Measurements from ENCODE around the gene RBMX. TPM values are rescaled to one million over a fixed set of nuclear protein-coding genes. Genes with fewer than 3 reads are reported as not detected.
"Not testable (repeated sequence)": the region's sequence is repeated elsewhere in the genome, so short reads cannot be mapped to it uniquely, and the experiment has no call there.

The RBMX gene
- total RNA-seq, result 323 TPM

DNA sequence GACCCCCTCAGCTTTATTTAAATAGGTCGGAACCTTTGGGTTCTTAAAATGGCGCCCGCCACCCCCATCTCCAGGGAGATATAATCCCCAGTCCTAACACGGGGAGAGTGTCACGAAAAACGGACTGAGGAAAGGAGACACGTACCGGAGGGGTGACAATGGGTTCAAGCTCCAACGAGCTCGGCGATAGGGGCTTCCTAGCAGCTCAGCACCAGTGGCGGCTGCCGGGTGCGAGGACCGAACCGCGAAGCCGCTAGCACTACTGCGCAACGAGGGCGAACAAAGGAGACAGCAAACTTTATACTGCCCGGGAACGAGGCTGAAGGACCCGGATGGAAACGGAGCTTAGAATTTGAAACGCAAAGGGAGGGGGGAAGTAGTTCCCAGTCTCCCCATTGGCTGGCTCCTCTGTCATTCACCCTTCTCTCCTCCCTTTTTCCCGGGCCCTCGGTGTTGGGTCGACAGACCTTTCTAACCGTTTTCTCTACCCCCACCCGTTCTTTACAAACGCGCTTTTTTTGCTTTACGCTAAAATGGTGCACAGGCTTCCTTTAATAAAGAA lies at the start of gene RBMX:
TSS of gene RBMX (minus strand) at position 274 of the 562 bp plus-strand sequence. CDS start 1,298 bp downstream, outside the sequence.
- FAIRE-seq, result no peak
- peak; percentile 56 to 80 for DNase-seq (ENCODE audit: low spot score in 2 of 2)

DNA sequence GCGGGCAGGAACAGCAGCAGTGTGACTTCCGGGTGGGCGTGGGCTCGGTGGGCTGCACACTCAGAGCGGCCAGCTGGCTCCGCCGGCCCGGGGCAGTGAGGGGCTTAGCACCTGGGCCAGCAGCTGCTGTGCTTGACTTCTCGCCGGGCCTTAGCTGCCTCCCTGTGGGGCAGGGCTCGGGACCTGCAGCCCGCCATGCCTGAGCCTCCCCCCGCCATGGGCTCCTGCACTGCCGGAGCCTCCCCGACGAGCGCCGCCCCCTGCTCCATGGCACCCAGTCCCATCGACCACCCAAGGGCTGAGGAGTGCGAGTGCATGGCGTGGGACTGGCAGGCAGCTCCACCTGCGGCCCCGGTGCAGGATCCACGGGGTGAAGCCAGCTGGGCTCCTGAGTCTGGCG lies 40.9 kb upstream of the RBMX start:
- DNase-seq (ENCODE audit: low spot score in 2 of 2); FAIRE-seq: not testable (repeated sequence)

DNA sequence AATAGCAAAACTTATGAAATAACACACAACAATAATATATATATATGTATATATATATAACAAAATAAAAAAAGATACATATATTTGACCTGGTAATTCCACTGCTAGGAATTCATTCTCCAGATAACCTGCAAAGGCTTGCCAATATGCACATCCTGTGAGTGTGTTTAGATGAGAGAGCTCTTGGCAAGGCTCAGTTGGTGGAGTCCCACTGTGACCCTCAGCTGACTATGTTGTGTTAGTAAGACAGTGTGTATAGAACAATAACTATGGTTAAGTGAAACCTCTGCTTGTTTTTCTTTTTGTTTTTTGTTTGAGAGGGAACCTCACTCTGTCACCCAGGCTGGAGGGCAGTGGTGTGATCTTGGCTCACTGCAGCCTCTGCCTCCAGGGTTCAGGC lies 39.5 kb upstream of the RBMX start:
- no peak for FAIRE-seq
- no peak for DNase-seq (ENCODE audit: low spot score in 2 of 2)

DNA sequence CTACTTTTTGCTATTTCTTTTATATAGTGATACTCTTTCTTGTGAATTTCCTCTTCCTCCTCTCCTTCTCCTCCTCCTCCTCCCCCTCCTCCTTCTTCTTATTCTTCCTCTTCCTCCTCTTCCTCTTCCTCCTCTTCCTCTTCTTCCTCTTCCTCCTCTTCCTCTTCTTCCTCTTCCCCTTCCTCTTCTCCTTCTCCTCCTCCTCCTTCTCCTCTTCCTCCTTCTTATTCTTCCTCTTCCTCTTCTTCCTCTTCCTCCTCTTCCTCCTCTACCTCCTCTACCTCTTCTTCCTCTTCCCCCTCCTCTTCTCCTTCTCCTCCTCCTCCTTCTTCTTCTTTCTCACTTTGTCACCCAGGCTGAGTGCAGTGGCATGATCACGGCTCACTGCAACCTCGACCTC lies 36.3 kb upstream of the RBMX start:
- FAIRE-seq (no peak), DNase-seq (ENCODE audit: low spot score in 2 of 2) (no peak)

DNA sequence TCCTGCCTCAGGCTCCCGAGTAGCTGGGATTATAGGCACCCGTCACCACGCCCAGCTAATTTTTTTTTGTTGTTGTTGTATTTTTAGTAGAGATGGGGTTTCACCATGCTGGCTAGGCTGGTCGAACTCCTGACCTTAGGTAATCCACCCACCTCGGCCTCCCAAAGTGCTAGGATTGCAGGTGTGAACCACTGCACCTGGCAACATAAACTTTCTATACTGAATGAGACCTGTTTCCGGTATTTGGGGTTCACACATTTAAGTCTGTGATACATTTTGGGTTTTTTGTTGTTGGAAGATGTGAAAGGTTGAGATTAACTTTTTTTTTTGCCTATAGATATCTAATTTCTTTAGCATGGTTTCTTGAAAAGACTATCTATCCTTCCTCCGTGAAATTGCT lies 31.1 kb upstream of the RBMX start:
- not testable (repeated sequence) for DNase-seq (ENCODE audit: low spot score in 2 of 2); FAIRE-seq

DNA sequence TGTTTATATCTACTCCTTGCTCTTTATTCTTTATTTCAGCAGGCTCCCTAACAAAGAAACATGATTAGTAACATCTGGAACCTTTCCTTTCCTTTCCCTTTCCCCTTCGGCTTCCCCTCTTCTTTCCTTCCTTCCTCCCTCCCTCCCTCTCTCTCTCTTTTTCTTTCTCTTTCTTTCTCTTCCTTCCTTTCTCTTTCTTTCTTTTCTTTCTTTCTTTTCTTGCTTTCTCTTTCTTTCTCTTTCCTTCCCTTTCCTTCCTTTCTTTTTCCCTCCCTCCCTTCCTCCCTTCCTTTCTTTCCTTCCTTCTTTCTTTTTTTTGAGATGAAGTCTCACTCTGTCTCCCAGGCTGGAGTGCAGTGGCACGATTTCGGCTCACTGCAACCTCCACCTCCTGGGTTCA lies 30.7 kb upstream of the RBMX start:
- FAIRE-seq (no peak), DNase-seq (ENCODE audit: low spot score in 2 of 2) (no peak)

DNA sequence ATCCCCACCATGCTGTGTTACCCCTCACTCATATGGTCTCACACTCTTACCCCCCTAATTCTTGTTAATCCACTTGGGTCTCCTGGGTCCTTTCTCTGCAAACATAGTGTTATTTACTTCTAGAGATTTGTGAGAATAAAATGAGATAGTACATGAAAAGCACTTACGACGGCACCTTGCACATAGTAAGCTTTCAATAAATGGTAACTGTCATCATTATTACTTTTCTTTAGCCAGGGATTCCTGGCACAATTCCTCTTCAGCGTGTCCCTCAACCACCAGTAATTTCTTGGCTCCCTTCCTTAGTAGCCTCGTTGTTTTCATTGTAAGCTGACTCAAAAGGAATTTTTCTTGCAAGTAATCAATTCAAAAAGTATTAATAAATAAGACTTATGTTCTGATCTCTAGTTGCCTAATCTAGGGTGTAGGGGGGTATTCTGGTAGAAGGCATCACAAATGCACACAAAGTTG lies 30.1 kb upstream of the RBMX start:
- no peak for FAIRE-seq
- DNase-seq (ENCODE audit: low spot score in 2 of 2), result no peak

DNA sequence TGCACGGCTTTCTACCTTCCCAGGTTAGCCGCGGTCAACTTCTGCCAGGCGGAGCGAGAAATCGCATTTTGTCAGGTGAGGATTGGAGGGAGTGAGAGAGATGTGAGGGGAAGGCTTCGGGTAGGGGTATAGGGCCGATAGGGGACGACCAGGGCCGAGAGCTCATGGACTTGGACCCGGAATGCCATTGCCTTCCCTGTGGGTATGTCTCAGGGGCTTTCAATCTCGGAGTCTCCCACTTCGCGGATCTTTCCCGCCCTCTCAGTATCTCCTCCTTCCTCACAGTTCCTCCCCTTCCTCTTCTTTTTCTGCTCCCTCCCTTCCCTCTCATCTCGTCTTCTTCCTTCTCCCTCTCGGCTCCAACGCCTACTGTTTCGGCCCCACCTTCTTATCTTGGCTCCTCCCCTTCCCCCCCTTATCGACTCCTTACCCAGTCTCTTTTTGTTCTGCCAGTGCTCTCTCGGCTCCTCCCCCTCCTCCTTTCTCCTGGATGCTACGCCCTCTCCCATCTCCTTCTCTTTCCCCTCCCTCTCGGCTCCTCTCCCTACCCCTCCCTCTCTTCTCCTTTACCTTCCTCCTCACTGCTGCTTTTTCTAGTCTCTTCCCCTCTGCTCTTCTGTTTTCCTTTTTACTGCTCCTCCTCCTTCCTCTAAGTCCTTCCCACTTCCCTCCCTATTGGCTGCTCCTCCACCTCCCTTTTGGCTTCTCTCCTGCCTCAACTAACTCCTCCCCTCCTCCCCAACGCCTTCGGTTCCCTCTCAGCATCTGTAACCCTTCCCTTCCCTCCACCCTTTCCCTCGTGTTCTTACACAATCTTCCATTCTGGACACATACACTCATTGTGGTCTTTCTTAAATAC lies 29.4 kb upstream of the RBMX start:
- DNase-seq (ENCODE audit: low spot score in 2 of 2) (peak; percentile 37 to 44), FAIRE-seq (no peak)

DNA sequence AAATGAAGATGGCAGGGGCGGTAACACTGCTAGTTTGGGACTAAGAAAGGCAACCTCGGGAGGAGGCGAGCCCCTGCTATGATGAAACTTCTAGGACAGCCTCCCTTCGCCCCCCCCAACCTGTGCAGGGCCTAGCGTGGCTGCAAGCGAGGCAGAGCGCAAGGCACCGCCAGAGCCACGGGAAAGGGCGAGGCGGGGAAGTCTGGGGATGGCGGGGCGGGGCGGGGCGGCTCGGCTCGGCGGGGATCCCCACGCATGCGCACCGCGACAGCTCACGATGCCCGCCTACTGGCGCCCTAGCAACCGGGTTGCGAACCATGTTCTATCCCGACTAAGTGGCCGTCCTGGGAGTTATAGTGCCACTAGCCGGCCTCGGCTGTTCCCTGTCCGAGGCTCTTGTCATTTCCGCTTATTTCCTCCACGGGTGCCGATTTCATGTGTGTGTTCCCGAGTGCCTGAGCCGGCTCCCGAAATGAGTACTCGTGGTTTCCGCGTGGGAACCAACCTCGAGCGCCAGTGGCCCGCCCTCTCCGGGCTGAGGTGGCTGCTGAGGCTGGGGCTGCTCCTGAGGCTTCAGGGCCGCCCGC lies 28.7 kb upstream of the RBMX start:
- no peak for FAIRE-seq
- peak; percentile 66 to 72 for DNase-seq (ENCODE audit: low spot score in 2 of 2)

DNA sequence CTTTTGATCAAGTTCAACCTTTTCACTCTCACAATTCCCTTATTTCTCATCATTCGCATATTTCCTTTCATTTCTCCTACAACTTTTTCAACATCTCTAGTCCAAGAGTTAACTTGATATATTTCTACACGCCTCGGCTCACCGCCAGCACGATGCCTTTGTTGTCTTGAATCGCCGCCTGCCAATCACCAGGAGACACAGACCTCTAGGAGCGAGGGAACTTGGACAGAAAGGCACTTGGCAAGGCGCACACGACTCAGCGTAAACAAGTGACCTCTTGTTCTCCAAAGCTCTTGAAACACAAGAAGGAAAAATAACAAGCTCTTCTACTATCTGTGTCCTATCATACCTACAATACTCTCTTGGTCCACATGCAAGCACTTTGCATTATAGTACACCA lies 27.1 kb upstream of the RBMX start:
- no peak for DNase-seq (ENCODE audit: low spot score in 2 of 2)
- FAIRE-seq, result no peak

DNA sequence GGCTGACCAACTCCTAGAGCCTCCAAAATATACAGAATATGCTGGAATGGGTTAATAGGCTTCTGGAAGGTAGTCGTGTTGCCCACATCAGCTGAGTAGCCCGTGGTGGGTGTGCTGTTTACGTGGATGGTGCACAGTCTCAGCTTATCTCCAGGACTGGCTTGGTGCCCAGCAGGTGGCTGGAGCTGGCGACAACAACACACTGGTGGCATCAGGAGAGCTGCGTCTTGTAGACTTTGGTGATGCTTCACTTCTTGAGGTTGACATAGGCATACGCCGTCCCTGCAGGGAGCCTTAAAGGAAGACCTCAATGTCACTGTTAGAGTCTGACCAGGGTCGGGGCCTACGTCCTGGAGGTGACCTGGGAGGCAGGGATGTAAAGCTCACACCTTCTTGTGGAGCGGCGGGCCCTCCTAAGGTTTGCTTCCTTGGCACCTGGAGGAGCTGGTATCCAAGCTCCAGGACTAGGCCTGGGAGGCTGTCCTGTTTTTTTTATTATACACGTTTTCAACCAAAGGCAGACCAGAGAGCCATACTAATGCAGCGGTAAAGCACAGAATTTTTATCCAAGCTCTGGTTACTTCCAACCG lies 26.5 kb upstream of the RBMX start:
- DNase-seq (ENCODE audit: low spot score in 2 of 2), result no peak
- no peak for FAIRE-seq

DNA sequence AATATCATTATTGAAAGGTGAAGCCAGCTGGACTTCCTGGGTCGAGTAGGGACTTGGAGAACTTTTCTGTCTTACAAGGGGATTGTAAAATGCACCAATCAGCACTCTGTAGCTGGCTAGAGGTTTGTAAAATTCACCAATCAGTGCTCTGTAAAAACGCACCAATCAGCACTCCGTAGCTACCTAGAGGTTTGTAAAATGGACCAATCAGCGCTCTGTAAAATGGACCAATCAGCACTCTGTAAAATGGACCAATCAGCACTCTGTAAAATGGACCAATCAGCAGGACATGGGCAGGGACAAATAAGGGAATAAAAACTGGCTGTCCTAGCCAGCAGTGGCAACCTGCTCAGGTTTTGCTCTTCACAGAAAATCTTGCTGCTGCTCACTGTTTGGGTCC lies 23.5 kb upstream of the RBMX start:
- FAIRE-seq; DNase-seq (ENCODE audit: low spot score in 2 of 2): not testable (repeated sequence)

DNA sequence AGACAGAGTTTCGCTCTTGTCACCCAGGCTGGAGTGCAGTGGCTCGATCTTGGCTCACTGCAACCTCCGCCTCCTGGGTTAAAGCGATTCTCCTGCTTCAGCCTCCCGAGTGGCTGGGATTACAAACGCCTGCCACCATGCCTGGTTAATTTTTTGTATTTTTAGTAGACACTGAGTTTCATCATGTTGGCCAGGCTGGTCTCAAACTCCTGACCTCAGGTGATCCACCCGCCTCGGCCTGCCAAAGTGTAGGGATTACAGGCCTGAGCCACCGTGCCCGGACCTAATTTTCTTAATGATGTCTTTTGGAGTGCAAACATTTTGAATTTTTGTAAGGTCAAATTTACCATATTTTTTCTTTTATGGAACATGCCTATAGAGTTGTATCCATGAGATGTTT lies 19.5 kb upstream of the RBMX start:
- FAIRE-seq; DNase-seq (ENCODE audit: low spot score in 2 of 2): not testable (repeated sequence)

DNA sequence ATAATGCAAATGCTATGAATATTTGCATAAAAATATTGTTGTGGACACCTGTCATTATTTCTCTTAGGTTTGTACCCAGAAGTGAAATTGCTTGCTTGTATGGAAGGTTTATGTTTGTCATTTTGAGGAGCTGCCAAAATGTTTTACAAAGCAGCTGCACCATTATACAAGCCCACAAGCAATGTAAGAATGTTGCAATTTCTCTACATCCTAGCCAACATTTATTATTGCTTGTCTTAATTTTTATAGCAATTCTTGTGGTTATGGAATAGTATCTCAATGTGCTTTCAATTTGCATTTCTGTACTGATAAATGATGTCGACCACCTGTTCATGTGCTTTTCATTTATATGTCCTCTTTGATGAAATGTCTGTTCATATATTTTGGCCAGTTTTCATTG lies 18.7 kb upstream of the RBMX start:
- FAIRE-seq, result no peak
- no peak for DNase-seq (ENCODE audit: low spot score in 2 of 2)

DNA sequence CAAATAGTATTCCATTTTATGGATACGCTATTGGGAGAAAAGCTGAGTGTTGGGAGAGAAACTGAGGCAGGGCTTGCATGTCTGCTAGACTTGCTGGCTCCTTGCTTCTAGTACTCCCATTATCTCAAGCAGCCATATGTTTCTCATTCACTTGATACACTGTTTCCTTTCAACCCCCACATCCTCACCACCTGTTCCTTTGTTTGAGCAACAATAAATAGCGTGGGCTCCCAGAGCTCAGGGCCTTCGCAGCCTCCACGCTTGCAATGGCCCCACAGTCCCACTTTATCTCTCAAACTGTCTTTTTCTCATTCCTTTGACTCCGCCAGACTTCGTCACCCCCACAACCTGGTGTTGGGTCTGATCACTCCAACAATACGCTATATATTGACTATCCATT lies 18.2 kb upstream of the RBMX start:
- DNase-seq (ENCODE audit: low spot score in 2 of 2); FAIRE-seq: not testable (repeated sequence)

DNA sequence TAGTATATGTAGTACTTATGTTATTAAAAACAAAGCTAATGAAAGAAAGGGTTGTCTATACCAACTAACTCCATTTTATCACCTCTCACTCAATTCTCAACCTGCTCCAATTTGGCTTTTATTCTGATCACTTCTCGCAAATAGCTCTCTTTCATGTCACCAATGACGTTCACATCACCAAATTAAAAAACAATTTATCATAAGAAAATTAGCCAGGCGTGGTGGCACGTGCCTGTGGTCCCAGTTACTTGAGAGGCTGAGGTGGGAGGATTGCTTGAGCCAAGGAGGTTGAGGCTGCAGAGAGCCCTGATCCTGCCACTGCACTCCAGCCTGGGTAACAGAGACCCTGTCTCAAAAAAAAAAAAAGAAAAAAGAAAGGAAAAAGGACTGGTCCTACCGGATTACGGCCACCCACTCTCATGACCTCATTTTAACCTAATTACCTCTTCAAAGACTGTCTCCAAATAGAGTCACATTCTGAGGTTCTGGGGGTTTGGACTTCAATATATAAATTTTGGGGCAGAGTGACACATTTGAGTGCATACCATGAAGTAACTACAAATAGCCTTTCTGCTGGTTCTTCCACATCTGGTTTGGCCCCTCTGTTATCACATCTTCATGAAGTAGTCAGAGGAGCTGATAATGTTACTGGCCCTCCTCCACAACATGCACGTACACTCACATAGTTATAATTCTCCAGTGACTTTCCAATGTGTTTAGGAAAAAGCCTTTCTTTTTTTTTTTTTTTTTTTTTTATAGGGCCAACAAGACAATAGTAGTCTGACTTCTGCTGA lies 15.8 kb upstream of the RBMX start:
- DNase-seq (ENCODE audit: low spot score in 2 of 2), result no peak
- no peak for FAIRE-seq

DNA sequence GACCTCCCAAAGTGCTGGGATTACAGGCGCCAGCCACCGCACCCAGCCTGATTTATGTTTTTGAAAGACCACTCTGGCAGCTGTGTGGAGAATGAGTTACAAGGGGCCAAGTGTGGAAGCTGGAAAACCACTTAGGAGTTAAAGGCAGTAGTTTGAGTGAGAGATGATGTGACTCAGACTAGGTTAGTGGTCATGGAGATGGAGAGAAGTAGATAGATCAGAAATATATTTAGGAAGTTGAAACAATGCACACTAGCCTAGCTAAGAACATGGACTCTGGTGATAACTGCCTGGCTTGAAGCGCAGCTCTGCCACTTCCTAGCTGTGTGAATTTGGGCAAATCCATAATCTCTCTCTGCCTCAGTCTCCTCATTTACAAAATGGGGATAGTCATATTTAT lies 11.9 kb upstream of the RBMX start:
- DNase-seq (ENCODE audit: low spot score in 2 of 2) (no peak), FAIRE-seq (no peak)

DNA sequence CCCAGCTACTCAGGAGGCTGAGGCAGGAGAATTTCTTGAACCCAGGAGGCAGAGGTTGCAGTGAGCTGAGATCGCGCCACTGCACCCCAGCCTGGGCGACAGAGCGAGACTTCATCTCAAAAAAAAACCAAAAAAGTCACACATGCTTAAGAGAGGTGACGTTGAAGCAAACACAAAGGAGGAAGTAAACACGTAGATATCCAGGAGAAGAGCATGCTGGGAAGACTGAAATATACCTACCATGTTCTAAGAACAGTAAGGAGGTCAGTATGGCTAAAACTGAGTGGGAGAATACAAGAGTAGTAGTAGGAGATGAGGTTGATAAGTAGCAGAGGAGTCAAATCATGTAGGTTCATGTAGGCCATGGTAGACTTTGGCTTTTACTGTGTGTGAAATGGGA lies 10.1 kb upstream of the RBMX start:
- DNase-seq (ENCODE audit: low spot score in 2 of 2); FAIRE-seq: not testable (repeated sequence)

DNA sequence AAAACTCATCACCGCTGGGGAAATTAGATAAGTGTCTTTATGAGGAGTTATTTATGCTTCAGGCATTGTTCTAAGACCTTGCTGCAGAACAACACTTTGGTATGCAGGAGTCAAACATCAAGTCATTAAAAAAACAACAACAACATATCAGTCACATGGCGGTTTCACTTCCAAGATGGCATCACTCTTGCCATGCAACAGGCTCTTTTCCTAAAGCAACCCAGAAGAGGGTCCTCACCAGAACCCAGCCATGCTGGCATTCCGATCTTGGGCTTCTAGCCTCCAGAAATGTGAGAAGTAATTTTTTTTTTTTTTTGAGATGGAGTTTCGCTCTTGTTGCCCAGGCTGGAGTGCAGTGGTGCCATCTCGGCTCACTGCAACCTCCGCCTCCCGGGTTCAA lies 8.7 kb upstream of the RBMX start:
- DNase-seq (ENCODE audit: low spot score in 2 of 2), result no peak
- FAIRE-seq, result no peak

DNA sequence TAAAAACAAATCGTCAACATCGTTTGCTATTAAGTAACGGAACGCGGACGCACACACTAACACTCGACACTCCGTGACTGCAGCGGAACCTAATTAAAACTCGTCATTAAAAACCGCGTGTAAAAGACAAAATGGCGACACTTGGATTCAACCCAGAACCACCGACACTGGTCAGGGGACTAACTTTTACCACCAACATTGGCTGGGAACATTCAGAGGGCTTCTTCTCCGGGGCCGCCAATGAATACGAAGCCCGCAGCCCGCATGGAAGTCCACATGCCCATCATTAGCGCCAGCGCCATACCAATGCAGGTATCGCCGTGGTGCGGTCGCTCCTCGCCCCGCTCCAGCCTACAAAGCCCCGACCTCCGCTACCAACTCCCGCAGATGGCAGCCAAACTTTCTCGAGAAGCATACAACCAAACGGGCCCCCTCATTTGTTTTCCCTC lies 498 bp downstream of the RBMX start:
- FAIRE-seq (no peak), DNase-seq (ENCODE audit: low spot score in 2 of 2) (no peak)

All from frontal cortex (tissue), 4 donors.